ENCODE results near the gene PTBP1. TPM values are rescaled to one million over a fixed set of nuclear protein-coding genes. Genes with fewer than 3 reads are reported as not detected.

The PTBP1 gene
- 217 TPM for total RNA-seq

GRCh38 chr19:796692-797527, at the start of gene PTBP1:
Gene PTBP1 (plus strand): TSS chr19:797452. CDS start chr19:797498, 46 bp downstream.
- DNase-seq (ENCODE audit: low spot score) (peak; percentile 100), ATAC-seq (peak; percentile 97)
- intact Hi-C loops (cut with DNase I), result loop anchor here (10.0 kb wide), 1 partner anchor 118 kb away; the partner anchor contains the start of genes KISS1R and R3HDM4

GRCh38 chr19:748274-748598, 49.0 kb upstream of the PTBP1 start:
- no peak for DNase-seq (ENCODE audit: low spot score)
- intact Hi-C loops (cut with DNase I), result no loop called here
- no peak for ATAC-seq

GRCh38 chr19:749811-750210, 47.4 kb upstream of the PTBP1 start:
- intact Hi-C loops (cut with DNase I), result no loop called here
- DNase-seq (ENCODE audit: low spot score) (no peak), ATAC-seq (no peak)

- DNase-seq (ENCODE audit: low spot score), result no peak
- no peak for ATAC-seq
- intact Hi-C loops (cut with DNase I), result no loop called here
Measured at GRCh38 chr19:750640-751423, 46.4 kb upstream of the PTBP1 start, which contains the start of gene MISP. Gene MISP (plus strand): TSS chr19:751112. CDS start chr19:756947, 5,835 bp downstream.

- no peak for DNase-seq (ENCODE audit: low spot score)
- intact Hi-C loops (cut with DNase I), result no loop called here
- ATAC-seq, result no peak
Measured at GRCh38 chr19:751501-752341, 45.5 kb upstream of the PTBP1 start.

GRCh38 chr19:752652-753517, 44.4 kb upstream of the PTBP1 start:
- intact Hi-C loops (cut with DNase I), result no loop called here
- ATAC-seq (peak; percentile 69), DNase-seq (ENCODE audit: low spot score) (peak; percentile 77)

GRCh38 chr19:754530-754929, 42.7 kb upstream of the PTBP1 start:
- no peak for DNase-seq (ENCODE audit: low spot score)
- intact Hi-C loops (cut with DNase I), result no loop called here
- no peak for ATAC-seq

GRCh38 chr19:755063-755462, 42.2 kb upstream of the PTBP1 start:
- ATAC-seq (no peak), DNase-seq (ENCODE audit: low spot score) (no peak)
- intact Hi-C loops (cut with DNase I), result no loop called here

- intact Hi-C loops (cut with DNase I), result no loop called here
- ATAC-seq (no peak), DNase-seq (ENCODE audit: low spot score) (no peak)
Measured at GRCh38 chr19:756236-756635, 41.0 kb upstream of the PTBP1 start.

GRCh38 chr19:756821-757688, 40.2 kb upstream of the PTBP1 start:
- DNase-seq (ENCODE audit: low spot score), result no peak
- ATAC-seq, result no peak
- intact Hi-C loops (cut with DNase I), result no loop called here

- DNase-seq (ENCODE audit: low spot score), result no peak
- intact Hi-C loops (cut with DNase I), result no loop called here
- no peak for ATAC-seq
Measured at GRCh38 chr19:757811-758668, 39.2 kb upstream of the PTBP1 start.

- intact Hi-C loops (cut with DNase I), result no loop called here
- ATAC-seq (no peak), DNase-seq (ENCODE audit: low spot score) (no peak)
Measured at GRCh38 chr19:763181-763580, 34.1 kb upstream of the PTBP1 start.

GRCh38 chr19:763869-764268, 33.4 kb upstream of the PTBP1 start:
- no peak for ATAC-seq

GRCh38 chr19:764301-764700, 33.0 kb upstream of the PTBP1 start:
- intact Hi-C loops (cut with DNase I), result no loop called here
- no peak for ATAC-seq

More at GRCh38 chr19:763869-764268, 33.4 kb upstream of the PTBP1 start:
- intact Hi-C loops (cut with DNase I), result no loop called here
- DNase-seq (ENCODE audit: low spot score), result no peak

GRCh38 chr19:765179-765738, 32.0 kb upstream of the PTBP1 start:
- intact Hi-C loops (cut with DNase I), result no loop called here
- no peak for ATAC-seq
- DNase-seq (ENCODE audit: low spot score), result no peak

More at GRCh38 chr19:764301-764700, 33.0 kb upstream of the PTBP1 start:
- DNase-seq (ENCODE audit: low spot score), result no peak

- intact Hi-C loops (cut with DNase I), result no loop called here
- peak; percentile 14 for ATAC-seq
- no peak for DNase-seq (ENCODE audit: low spot score)
Measured at GRCh38 chr19:768424-768823, 28.8 kb upstream of the PTBP1 start.

Data from sciatic nerve (tissue), 2 donors.